ENCODE results near the gene MDC1. TPM values are rescaled to one million over a fixed set of nuclear protein-coding genes. Genes with fewer than 3 reads are reported as not detected.

The MDC1 gene
- total and polyA plus RNA-seq, 2 of the 13 experiments (the other 11 are each of a cell fraction or from before 2014, with no cell fraction given), result 8.4 to 14.0 TPM

DNA sequence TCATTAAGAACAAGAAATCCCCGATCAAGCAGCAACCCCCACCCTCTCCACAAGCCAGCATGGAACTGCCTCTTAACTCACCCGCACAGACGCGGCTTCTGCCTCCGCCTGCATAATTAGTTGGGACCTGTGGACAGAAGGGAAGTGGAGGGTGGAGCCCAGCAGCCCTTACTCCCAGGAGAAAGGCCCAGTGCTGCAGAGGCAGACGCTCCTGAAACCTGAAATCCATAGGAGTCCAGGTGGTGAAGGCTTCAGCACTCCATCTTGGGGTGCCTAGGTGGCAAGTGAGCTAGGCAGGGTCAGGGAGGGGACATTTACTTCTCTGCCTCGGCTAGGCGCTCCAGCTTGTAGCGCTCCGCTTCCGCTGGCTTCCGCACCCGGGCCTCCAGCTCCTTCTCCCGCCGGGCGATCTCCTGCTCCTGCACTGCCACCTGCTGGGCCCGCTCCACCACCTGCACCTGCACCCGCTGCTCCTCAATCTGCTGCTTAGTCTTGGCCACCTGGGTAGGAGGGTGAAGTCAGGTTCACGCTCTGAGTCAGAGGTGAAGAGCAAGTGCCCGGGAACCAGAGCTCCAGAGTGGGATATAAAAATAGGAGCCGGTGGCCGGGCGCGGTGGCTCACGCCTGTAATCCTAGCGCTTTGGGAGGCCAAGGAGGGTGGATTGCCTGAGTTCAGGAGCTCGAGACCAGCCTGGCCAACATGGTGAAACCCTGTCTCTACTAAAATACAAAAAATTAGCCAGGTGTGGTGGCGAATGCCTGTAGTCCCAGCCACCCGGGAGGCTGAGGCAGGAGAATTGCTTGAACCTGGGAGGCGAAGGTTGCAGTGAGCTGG lies 13.7 kb upstream of the MDC1 start (continued):
- TF ChIP-seq WIZ (CRISPR knock-in tag; IDR thresholded peaks at IDR 0.05) (no peak), ZNF205 (CRISPR knock-in tag; IDR thresholded peaks at IDR 0.05) (no peak; the same call in 1 of the 2 replicates), MATR3 (CRISPR knock-in tag; IDR thresholded peaks at IDR 0.05) (no peak), ZNF329 (CRISPR knock-in tag; IDR thresholded peaks at IDR 0.05; ENCODE audit: low read depth) (0 out of 2 replicates have a peak, but pooled peaks have one; percentile 51), RARA (CRISPR knock-in tag; IDR thresholded peaks at IDR 0.05) (peak; percentile 44; the same call in 1 of the 2 replicates), ERF (CRISPR knock-in tag; IDR thresholded peaks at IDR 0.05) (peak; percentile 38; the same call in 1 of the 2 replicates), ZNF790 (CRISPR knock-in tag; IDR thresholded peaks at IDR 0.05; ENCODE audit: borderline replicate concordance) (no peak), HOXA3 (CRISPR knock-in tag; IDR thresholded peaks at IDR 0.05) (peak; percentile 79), ZNF530 (CRISPR knock-in tag; IDR thresholded peaks at IDR 0.05; ENCODE audit: low read depth) (no peak), ZNF33B (CRISPR knock-in tag; IDR thresholded peaks at IDR 0.05) (no peak), NR2F6 (IDR thresholded peaks at IDR 0.05) (no peak), NR2F6 (CRISPR knock-in tag; IDR thresholded peaks at IDR 0.05) (peak; percentile 10; the same call in 1 of the 2 replicates), GABPB1 (CRISPR knock-in tag; IDR thresholded peaks at IDR 0.05) (peak; percentile 65), GATAD2A (CRISPR knock-in tag; IDR thresholded peaks at IDR 0.05) (peak; percentile 35; the same call in 1 of the 2 replicates), SRSF1 (optimal IDR thresholded peaks at IDR 0.05; ENCODE audit: low read depth, low read length) (no peak)
- TF ChIP-seq, protein P1, sequence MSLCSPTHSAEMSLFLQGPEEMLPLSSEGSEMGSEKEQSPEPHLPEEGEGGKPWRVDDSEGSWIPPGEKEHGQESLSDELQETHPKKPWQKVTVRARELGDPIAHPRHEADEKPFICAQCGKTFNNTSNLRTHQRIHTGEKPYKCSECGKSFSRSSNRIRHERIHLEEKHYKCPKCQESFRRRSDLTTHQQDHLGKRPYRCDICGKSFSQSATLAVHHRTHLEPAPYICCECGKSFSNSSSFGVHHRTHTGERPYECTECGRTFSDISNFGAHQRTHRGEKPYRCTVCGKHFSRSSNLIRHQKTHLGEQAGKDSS (CRISPR knock-in tag; IDR thresholded peaks at IDR 0.05; ENCODE audit: borderline replicate concordance, low read depth), result 0 out of 2 replicates have a peak, but pooled peaks have one; percentile 40
- TF ChIP-seq, protein P2, sequence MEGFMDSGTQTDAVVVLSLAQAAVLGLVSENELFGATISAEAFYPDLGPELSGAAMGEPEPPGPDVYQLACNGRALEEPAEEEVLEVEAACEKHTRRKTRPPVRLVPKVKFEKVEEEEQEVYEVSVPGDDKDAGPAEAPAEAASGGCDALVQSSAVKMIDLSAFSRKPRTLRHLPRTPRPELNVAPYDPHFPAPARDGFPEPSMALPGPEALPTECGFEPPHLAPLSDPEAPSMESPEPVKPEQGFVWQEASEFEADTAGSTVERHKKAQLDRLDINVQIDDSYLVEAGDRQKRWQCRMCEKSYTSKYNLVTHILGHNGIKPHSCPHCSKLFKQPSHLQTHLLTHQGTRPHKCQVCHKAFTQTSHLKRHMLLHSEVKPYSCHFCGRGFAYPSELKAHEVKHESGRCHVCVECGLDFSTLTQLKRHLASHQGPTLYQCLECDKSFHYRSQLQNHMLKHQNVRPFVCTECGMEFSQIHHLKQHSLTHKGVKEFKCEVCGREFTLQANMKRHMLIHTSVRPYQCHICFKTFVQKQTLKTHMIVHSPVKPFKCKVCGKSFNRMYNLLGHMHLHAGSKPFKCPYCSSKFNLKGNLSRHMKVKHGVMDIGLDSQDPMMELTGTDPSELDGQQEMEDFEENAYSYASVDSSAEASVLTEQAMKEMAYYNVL (CRISPR knock-in tag; IDR thresholded peaks at IDR 0.05; ENCODE audit: borderline replicate concordance), result no peak
- TF ChIP-seq, protein P3, sequence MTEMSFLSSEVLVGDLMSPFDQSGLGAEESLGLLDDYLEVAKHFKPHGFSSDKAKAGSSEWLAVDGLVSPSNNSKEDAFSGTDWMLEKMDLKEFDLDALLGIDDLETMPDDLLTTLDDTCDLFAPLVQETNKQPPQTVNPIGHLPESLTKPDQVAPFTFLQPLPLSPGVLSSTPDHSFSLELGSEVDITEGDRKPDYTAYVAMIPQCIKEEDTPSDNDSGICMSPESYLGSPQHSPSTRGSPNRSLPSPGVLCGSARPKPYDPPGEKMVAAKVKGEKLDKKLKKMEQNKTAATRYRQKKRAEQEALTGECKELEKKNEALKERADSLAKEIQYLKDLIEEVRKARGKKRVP (CRISPR knock-in tag; IDR thresholded peaks at IDR 0.05), result no peak
- TF ChIP-seq, protein P4, sequence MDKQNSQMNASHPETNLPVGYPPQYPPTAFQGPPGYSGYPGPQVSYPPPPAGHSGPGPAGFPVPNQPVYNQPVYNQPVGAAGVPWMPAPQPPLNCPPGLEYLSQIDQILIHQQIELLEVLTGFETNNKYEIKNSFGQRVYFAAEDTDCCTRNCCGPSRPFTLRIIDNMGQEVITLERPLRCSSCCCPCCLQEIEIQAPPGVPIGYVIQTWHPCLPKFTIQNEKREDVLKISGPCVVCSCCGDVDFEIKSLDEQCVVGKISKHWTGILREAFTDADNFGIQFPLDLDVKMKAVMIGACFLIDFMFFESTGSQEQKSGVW (CRISPR knock-in tag; IDR thresholded peaks at IDR 0.05; ENCODE audit: borderline replicate concordance), result no peak

Data from HepG2 (cell line).